Sigmoid colon (tissue), 7 donors: ENCODE measurements around the gene ZSWIM6. TPM values are rescaled to one million over a fixed set of nuclear protein-coding genes. Genes with fewer than 3 reads are reported as not detected.
A peak's percentile ranks its signal among the peaks of the same experiment; 100 is the strongest.

ENCODE experiments used
- DNase-seq: peaks from one replicate; pipeline ENCODE4 v3.0.0-alpha.2; 2019
- H3K27ac ChIP-seq, 4 donors: fragments of 200-600 bp; sonication (generic); one replicate each; pipeline ENCODE4 v1.5.1; 2016 to 2019; ENCODE audit warnings: mild to moderate bottlenecking in 1 of 4
- H3K27me3 ChIP-seq, 3 donors: fragments of 200-600 bp; sonication (generic); one replicate each; pipeline ENCODE4 v1.5.1; 2019; ENCODE audit warnings: mild to moderate bottlenecking in 1 of 3
- H3K36me3 ChIP-seq, 4 donors: fragments of 200-600 bp; sonication (generic); one replicate each; pipeline ENCODE4 v1.5.1; 2016 to 2019
- H3K4me1 ChIP-seq, 4 donors: fragments of 200-600 bp; sonication (generic); one replicate each; pipeline ENCODE4 v1.5.1; 2017 to 2019
- H3K4me3 ChIP-seq, 4 donors: fragments of 200-600 bp; sonication (generic); one replicate each; pipeline ENCODE4 v1.5.1; 2017 to 2019; ENCODE audit warnings: mild to moderate bottlenecking in 2 of 4, moderate library complexity in 1 of 4
- H3K9me3 ChIP-seq, 4 donors: fragments of 200-600 bp in 3 of 4; sonication (generic) in 3 of 4; one replicate each; pipeline versions ENCODE4 v1.5.1 to v1.6.1; 2013 to 2019
- EP300 ChIP-seq, 4 donors: sonication (generic); formaldehyde crosslinking; IDR thresholded peaks; one replicate each; pipeline ENCODE4 v1.6.1; 2017; ENCODE audit warnings: antibody characterized with exemption in 4 of 4
- POLR2A ChIP-seq, 2 donors: fragments of 450-650 bp; IDR thresholded peaks; one replicate each; pipeline ENCODE4 v1.6.1; 2016; ENCODE audit warnings: antibody characterized with exemption in 2 of 2, mild to moderate bottlenecking in 2 of 2, moderate library complexity in 2 of 2
- POLR2AphosphoS5 ChIP-seq, 4 donors: sonication (generic); formaldehyde crosslinking; IDR thresholded peaks; one replicate each; pipeline ENCODE4 v1.6.1; 2017; ENCODE audit warnings: antibody characterized with exemption in 4 of 4
- WGBS, 2 donors: extraction: QIAGEN DNeasy Blood & Tissue Kit; methylation state at CpG; one replicate each; pipeline ENCODE4 v1.1.7; 2013; 5-methylcytosine and 5-hydroxymethylcytosine counted together
- intact Hi-C: fragments of 100-400 bp; cut with DNase I; formaldehyde crosslinking; loops from one replicate; pipeline ENCODE4 v1.15.1; 2023
- polyA plus RNA-seq, 3 donors: library from polyadenylated mRNA; stranded (reverse); fragments of 200-250 nt; gene quantifications; one replicate each; pipeline ENCODE4 v1.2.3, GENCODE V29; 2013
- total RNA-seq, 4 donors: library from RNA; depleted of rRNA; stranded (reverse); fragments of >200 nt; gene quantifications; one replicate each; pipeline ENCODE4 v1.1.0, GENCODE V29; 2016
- TF ChIP-seq, protein P1 (sequence below), 4 experiments: fragments of 450-650 bp in 3 of 4; fragments of 200-600 bp in 1 of 4; IDR thresholded peaks; one replicate each; pipeline ENCODE4 v1.5.1; 2016 to 2019; ENCODE audit warnings: antibody characterized with exemption in 4 of 4, mild to moderate bottlenecking in 3 of 4, moderate library complexity in 2 of 4
- donor health status: healthy with polysubstance abuse.
- donor health status: Bipolar disorder and iron deficiency.
- donor health status: healthy.

Gene ZSWIM6
- total and polyA plus RNA-seq, 7 donors = 4.2 to 17.7 (median 11.3) TPM

DNA sequence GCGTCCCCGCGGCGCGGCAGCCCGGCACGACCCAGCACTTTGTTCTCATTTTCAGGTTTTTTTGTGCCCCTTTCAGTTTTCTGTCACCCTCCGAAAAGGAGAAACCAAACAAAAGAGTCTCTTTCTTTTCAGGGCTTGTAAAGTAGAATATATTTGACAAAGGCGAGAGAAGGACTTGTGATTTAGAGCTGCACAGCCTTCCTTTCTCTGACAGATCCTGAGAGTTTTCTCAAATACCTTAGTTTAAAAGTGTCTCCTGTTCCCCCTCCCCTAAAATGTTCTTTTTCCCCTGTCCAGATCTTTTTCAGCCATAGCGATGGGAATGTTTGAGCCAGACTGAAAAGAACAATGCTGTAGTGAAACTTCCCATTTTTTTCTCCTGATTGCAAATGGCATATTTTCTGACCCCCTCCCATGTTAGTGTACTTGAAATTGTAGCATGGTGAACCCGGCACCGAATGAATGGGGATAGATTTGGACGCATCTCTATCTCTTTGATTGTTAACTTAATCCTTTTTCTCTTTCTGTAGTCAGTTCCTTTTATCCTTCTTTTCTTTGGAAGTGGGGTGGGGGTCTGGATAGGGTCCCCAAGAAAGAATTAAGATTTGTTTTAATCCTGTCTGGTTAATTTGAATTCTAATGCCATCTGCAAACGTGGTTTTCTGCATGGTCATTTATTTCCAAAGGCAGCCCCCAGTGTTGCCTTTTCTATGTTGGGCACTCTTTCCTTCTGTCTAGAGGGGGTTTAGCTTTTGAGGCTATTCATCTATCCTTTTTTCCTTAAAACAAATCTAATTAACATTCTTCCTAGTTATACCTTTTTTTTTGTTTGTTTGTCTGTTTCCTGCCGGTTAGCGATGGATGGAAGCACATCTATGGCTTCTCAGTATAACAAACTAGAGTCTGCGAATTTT, 2.2 kb downstream of the ZSWIM6 start:
- intact Hi-C loops = loop anchor here (2.0 to 5.0 kb wide), 3 partner anchors 75 to 387 kb away; partner anchors contain the start of genes ERCC8 and NDUFAF2
- Histone ChIP-seq H3K27ac (peak overlapping the region; percentile 91 to 99 (median 92)), H3K4me3 (peak overlapping the region; percentile 83 to 99 (median 97)), H3K27me3 (no peaks in the 10 kb centered on the region), H3K36me3 (no peaks in the 10 kb centered on the region), H3K4me1 (peaks cover 0 to 50% (median 29%) of the 10 kb centered on the region in 4 donors), H3K9me3 (no peaks in the 10 kb centered on the region)
- TF ChIP-seq POLR2A (IDR thresholded peaks at IDR 0.05) (no peak), POLR2AphosphoS5 (IDR thresholded peaks at IDR 0.05) (no peak), EP300 (IDR thresholded peaks at IDR 0.05) (no peak)
- TF ChIP-seq, protein P1, sequence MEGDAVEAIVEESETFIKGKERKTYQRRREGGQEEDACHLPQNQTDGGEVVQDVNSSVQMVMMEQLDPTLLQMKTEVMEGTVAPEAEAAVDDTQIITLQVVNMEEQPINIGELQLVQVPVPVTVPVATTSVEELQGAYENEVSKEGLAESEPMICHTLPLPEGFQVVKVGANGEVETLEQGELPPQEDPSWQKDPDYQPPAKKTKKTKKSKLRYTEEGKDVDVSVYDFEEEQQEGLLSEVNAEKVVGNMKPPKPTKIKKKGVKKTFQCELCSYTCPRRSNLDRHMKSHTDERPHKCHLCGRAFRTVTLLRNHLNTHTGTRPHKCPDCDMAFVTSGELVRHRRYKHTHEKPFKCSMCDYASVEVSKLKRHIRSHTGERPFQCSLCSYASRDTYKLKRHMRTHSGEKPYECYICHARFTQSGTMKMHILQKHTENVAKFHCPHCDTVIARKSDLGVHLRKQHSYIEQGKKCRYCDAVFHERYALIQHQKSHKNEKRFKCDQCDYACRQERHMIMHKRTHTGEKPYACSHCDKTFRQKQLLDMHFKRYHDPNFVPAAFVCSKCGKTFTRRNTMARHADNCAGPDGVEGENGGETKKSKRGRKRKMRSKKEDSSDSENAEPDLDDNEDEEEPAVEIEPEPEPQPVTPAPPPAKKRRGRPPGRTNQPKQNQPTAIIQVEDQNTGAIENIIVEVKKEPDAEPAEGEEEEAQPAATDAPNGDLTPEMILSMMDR (IDR thresholded peaks at IDR 0.05) = no peak
- no peak for DNase-seq
- WGBS, 2 donors = 4 to 21% methylated on average over 17 of the region's 17 CpGs

DNA sequence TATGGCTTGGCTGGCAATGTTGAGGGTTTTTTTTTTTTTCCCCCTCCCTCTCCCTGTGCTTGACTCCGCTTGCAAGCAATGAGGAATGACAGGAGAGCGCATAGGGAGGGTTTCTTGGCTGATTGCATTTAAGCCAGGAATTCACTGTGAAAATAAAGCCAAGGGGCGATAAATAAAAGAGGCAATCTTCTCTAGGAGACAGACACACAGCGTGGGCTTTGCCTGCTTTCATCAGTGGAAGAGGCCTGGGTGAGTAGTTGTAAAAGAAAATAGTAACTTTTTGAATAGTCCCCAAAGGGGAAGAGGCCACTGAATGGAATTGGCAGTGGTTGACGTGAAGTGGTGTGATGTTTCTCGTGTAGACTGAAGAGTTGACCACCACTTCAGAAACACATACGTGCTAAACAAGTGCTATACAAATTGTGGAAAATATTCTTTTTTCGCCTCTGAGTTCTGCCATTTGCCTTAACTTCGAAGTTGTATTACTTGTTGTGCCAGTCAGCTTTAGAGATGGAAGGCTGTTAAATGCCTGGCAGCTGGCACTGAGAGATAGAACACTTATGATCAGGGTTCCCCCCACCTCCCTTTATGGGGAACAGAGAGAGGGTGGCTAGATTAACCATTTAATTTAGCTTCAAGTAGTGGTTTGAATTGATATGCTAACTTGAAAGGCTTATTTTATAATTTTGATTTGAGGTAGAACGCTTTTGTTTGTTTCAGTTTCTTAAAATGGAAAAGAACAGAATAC, 3.0 kb downstream of the ZSWIM6 start:
- H3K4me3 ChIP-seq = peak overlapping the region in 3 of 4 donors; percentile 83 to 99 (median 99)
- intact Hi-C loops = loop anchor here (2.0 to 5.0 kb wide), 2 partner anchors 290 to 388 kb away; partner anchors contain the start of genes ERCC8 and NDUFAF2
- TF ChIP-seq POLR2A (IDR thresholded peaks at IDR 0.05) (no peak), POLR2AphosphoS5 (IDR thresholded peaks at IDR 0.05) (peak in 2 of 4 donors; percentile 11 to 14)
- TF ChIP-seq, protein P1 (IDR thresholded peaks at IDR 0.05) = no peak

DNA sequence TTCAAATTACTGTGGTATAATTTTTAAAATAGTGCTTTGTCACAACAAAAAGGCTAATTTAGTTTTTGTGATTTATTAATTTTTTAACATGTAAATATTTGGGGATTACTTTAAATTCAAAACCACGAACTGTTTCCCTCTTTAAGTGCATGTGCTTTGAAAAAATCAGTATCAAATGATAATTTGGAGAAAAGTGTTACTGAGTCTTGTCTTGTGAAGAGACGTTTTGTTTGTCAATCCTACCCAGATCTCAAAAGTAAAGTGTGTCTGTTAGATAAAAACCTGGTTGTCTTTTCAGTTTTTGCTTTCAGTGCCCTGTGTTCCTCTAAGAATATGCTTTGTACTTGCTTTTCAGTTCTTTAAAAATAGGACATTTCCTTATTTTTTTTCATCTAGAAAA, 7.7 kb downstream of the ZSWIM6 start:
- H3K27ac ChIP-seq = no peak overlapping the region
- intact Hi-C loops = no loop called here
- H3K9me3 ChIP-seq = no peaks in the 10 kb centered on the region
- no peak for TF ChIP-seq POLR2A (IDR thresholded peaks at IDR 0.05)
- no peak for TF ChIP-seq EP300 (IDR thresholded peaks at IDR 0.05)
- TF ChIP-seq POLR2AphosphoS5 (IDR thresholded peaks at IDR 0.05) = no peak
- TF ChIP-seq, protein P1 (IDR thresholded peaks at IDR 0.05) = no peak
- H3K27me3 ChIP-seq = no peaks in the 10 kb centered on the region
- H3K36me3 ChIP-seq = no peaks in the 10 kb centered on the region
- 57 to 84% methylated on average over 2 of the region's 2 CpGs for WGBS, 2 donors
- peaks cover 0 to 79% (median 44%) of the 10 kb centered on the region in 4 donors for H3K4me1 ChIP-seq
- no peak overlapping the region for H3K4me3 ChIP-seq
- DNase-seq = no peak

More for the DNA sequence above, 3.0 kb downstream of the ZSWIM6 start:
- Histone ChIP-seq H3K27ac (peak overlapping the region in 3 of 4 donors; percentile 91 to 99 (median 94)), H3K9me3 (no peaks in the 10 kb centered on the region), H3K4me1 (peaks cover 0 to 50% (median 24%) of the 10 kb centered on the region in 4 donors), H3K36me3 (no peaks in the 10 kb centered on the region), H3K27me3 (no peaks in the 10 kb centered on the region)
- DNase-seq = no peak
- WGBS, 2 donors = 18 to 54% methylated on average over 10 of the region's 10 CpGs

GRCh38 chr5:61340775-61341361, 8.8 kb downstream of the ZSWIM6 start:
- no peak overlapping the region for H3K27ac ChIP-seq
- peaks cover 0 to 68% (median 45%) of the 10 kb centered on the region in 4 donors for H3K4me1 ChIP-seq
- no peak for TF ChIP-seq POLR2AphosphoS5 (IDR thresholded peaks at IDR 0.05)
- TF ChIP-seq EP300 (IDR thresholded peaks at IDR 0.05) = no peak
- TF ChIP-seq, protein P1 (IDR thresholded peaks at IDR 0.05) = no peak
- no peak for TF ChIP-seq POLR2A (IDR thresholded peaks at IDR 0.05)
- 15 to 68% methylated on average over 3 of the region's 3 CpGs for WGBS, 2 donors
- no peak overlapping the region for H3K4me3 ChIP-seq
- no peaks in the 10 kb centered on the region for H3K9me3 ChIP-seq
- no peak for DNase-seq
- intact Hi-C loops = no loop called here
- H3K27me3 ChIP-seq = no peaks in the 10 kb centered on the region
- no peaks in the 10 kb centered on the region for H3K36me3 ChIP-seq
